ENCODE results near the gene MLLT3. TPM values are rescaled to one million over a fixed set of nuclear protein-coding genes. Genes with fewer than 3 reads are reported as not detected.

MLLT3 gene
- total RNA-seq, 2 donors from 2014 or later = 13.1 to 22.0 TPM

GRCh38 chr9:20632705-20633104 is 10.4 kb upstream of the MLLT3 start:
- Histone ChIP-seq H3K9me3 (no peaks in the 10 kb centered on the region), H3K4me1 (replicated peaks) (no peaks in the 10 kb centered on the region), H3K27me3 (replicated peaks; ENCODE audit: insufficient read depth) (no peaks in the 10 kb centered on the region), H3K27ac (no peak overlapping the region), H3K36me3 (no peaks in the 10 kb centered on the region), H3K4me3 (no peak overlapping the region)
- DNase-seq (ENCODE audit: low spot score) = no peak
- intact Hi-C loops (cut with DNase I) = no loop called here
- TF ChIP-seq CTCF (IDR thresholded peaks at IDR 0.05) (no peak), POLR2AphosphoS5 (IDR thresholded peaks at IDR 0.05) (no peak), POLR2A (IDR thresholded peaks at IDR 0.05) (no peak)
- WGBS = 74% methylated on average over 2 of the region's 2 CpGs

GRCh38 chr9:20630241-20630943 is 8.1 kb upstream of the MLLT3 start:
- intact Hi-C loops (cut with DNase I) = no loop called here

GRCh38 chr9:20625003-20625349 is 2.7 kb upstream of the MLLT3 start:
- 50% methylated on average over 2 of the region's 2 CpGs for WGBS
- Histone ChIP-seq H3K4me1 (replicated peaks) (no peaks in the 10 kb centered on the region), H3K27ac (no peak overlapping the region), H3K4me3 (no peak overlapping the region), H3K9me3 (no peaks in the 10 kb centered on the region), H3K36me3 (no peaks in the 10 kb centered on the region), H3K27me3 (replicated peaks; ENCODE audit: insufficient read depth) (no peaks in the 10 kb centered on the region)
- no peak for DNase-seq (ENCODE audit: low spot score)
- no peak for TF ChIP-seq CTCF (IDR thresholded peaks at IDR 0.05)
- TF ChIP-seq POLR2AphosphoS5 (IDR thresholded peaks at IDR 0.05) = no peak
- TF ChIP-seq POLR2A (IDR thresholded peaks at IDR 0.05) = no peak
- intact Hi-C loops (cut with DNase I) = loop anchor here (2.0 to 10.0 kb wide), 3 partner anchors 268 to 470 kb away; no protein-coding TSS in a partner anchor

More at GRCh38 chr9:20630241-20630943, 8.1 kb upstream of the MLLT3 start:
- H3K4me1 ChIP-seq (replicated peaks) = no peaks in the 10 kb centered on the region
- no peak for TF ChIP-seq POLR2AphosphoS5 (IDR thresholded peaks at IDR 0.05)
- no peak for TF ChIP-seq POLR2A (IDR thresholded peaks at IDR 0.05)
- TF ChIP-seq CTCF (IDR thresholded peaks at IDR 0.05) = no peak
- no peaks in the 10 kb centered on the region for H3K27me3 ChIP-seq (replicated peaks; ENCODE audit: insufficient read depth)
- 63% methylated on average over 4 of the region's 4 CpGs for WGBS
- H3K36me3 ChIP-seq = no peaks in the 10 kb centered on the region
- H3K27ac ChIP-seq = no peak overlapping the region
- no peak for DNase-seq (ENCODE audit: low spot score)
- H3K9me3 ChIP-seq = no peaks in the 10 kb centered on the region
- no peak overlapping the region for H3K4me3 ChIP-seq

- DNase-seq (ENCODE audit: low spot score) = peak; percentile 63
- Histone ChIP-seq H3K4me1 (replicated peaks) (no peaks in the 10 kb centered on the region), H3K4me3 (peak overlapping the region in 1 of 2 donors; percentile 90), H3K9me3 (no peaks in the 10 kb centered on the region), H3K27ac (peak overlapping the region; percentile 87 to 90), H3K36me3 (no peaks in the 10 kb centered on the region), H3K27me3 (replicated peaks; ENCODE audit: insufficient read depth) (no peaks in the 10 kb centered on the region)
- TF ChIP-seq POLR2AphosphoS5 (IDR thresholded peaks at IDR 0.05) (peak; percentile 47), CTCF (IDR thresholded peaks at IDR 0.05) (peak; percentile 51 to 76 (median 65)), POLR2A (IDR thresholded peaks at IDR 0.05) (no peak)
- WGBS = 27% methylated on average over 21 of the region's 21 CpGs
- intact Hi-C loops (cut with DNase I) = loop anchor here (2.0 to 10.0 kb wide), 6 partner anchors 58 to 470 kb away; partner anchors contain the start of gene FOCAD
These were observed 2.1 kb upstream of the MLLT3 start for GRCh38 chr9:20624201-20625002.

Data from prostate gland (tissue), 2 donors.